HepG2 (cell line): ENCODE data around the gene PEPD. TPM values are rescaled to one million over a fixed set of nuclear protein-coding genes. Genes with fewer than 3 reads are reported as not detected.

Experiments
- ATF2 ChIP-seq: sonication (generic); formaldehyde crosslinking; IDR thresholded peaks from 2 replicates; pipeline ENCODE4 v1.4.0; 2020; ENCODE audit warnings: missing genetic modification reagents
- CENPX ChIP-seq: sonication (generic); formaldehyde crosslinking; IDR thresholded peaks from 2 replicates; pipeline ENCODE4 v1.9.0; 2021; ENCODE audit warnings: mild to moderate bottlenecking, missing genetic modification reagents, moderate library complexity
- ELF4 ChIP-seq: sonication (generic); formaldehyde crosslinking; IDR thresholded peaks from 2 replicates; pipeline ENCODE4 v1.5.0; 2020; ENCODE audit warnings: missing genetic modification reagents, mild to moderate bottlenecking, moderate library complexity, borderline replicate concordance
- HNF4A ChIP-seq: sonication (generic); formaldehyde crosslinking; IDR thresholded peaks from 2 replicates; pipeline ENCODE4 v1.4.0; 2020; ENCODE audit warnings: missing genetic modification reagents
- HNF4G ChIP-seq, 2 experiments: sonication (generic) in 1 of 2; formaldehyde crosslinking in 1 of 2; IDR thresholded peaks; 2 replicates each; pipeline versions ENCODE4 v1.4.0 to v1.6.1; 2011 to 2020; ENCODE audit warnings: borderline replicate concordance in 2 of 2, low read depth in 2 of 2, mild to moderate bottlenecking in 2 of 2, low read length in 1 of 2, missing genetic modification reagents in 1 of 2, moderate library complexity in 1 of 2
- KLF15 ChIP-seq: sonication (generic); formaldehyde crosslinking; IDR thresholded peaks from 2 replicates; pipeline ENCODE4 v1.8.1; 2023; ENCODE audit warnings: borderline replicate concordance, mild to moderate bottlenecking, inconsistent platforms, missing genetic modification reagents, mixed read lengths
- KLF9 ChIP-seq: IDR thresholded peaks from 2 replicates; pipeline ENCODE4 v1.6.1; 2016; ENCODE audit warnings: low read depth
- KMT2A ChIP-seq: sonication (generic); formaldehyde crosslinking; IDR thresholded peaks from 2 replicates; pipeline ENCODE4 v1.4.0; 2020; ENCODE audit warnings: missing genetic modification reagents
- MIER3 ChIP-seq: IDR thresholded peaks from 2 replicates; pipeline ENCODE4 v1.6.1; 2016; ENCODE audit warnings: missing compliant biosample characterization, borderline replicate concordance
- MTF1 ChIP-seq: sonication (generic); formaldehyde crosslinking; IDR thresholded peaks from 2 replicates; pipeline ENCODE4 v1.5.0; 2020; ENCODE audit warnings: missing genetic modification reagents
- RARA ChIP-seq: IDR thresholded peaks from 2 replicates; pipeline ENCODE4 v1.6.1; 2016; ENCODE audit warnings: missing genetic modification reagents, missing compliant biosample characterization
- SETDB1 ChIP-seq: sonication (generic); formaldehyde crosslinking; IDR thresholded peaks from 2 replicates; pipeline ENCODE4 v1.5.1; 2020; ENCODE audit warnings: missing genetic modification reagents, mild to moderate bottlenecking, borderline replicate concordance
- TBP ChIP-seq: sonication (generic); formaldehyde crosslinking; IDR thresholded peaks from 2 replicates; pipeline ENCODE4 v1.5.0; 2020; ENCODE audit warnings: missing genetic modification reagents
- ZNF549 ChIP-seq: sonication (generic); formaldehyde crosslinking; IDR thresholded peaks from 2 replicates; pipeline ENCODE4 v1.5.0; 2020; ENCODE audit warnings: missing genetic modification reagents
- ZNF570 ChIP-seq: sonication (generic); formaldehyde crosslinking; IDR thresholded peaks from 2 replicates; pipeline ENCODE4 v1.4.0; 2020; ENCODE audit warnings: mild to moderate bottlenecking, missing genetic modification reagents, borderline replicate concordance
- ZNF589 ChIP-seq: sonication (generic); formaldehyde crosslinking; conservative IDR thresholded peaks from 2 replicates; pipeline ENCODE4 v1.8.0; 2022; ENCODE audit warnings: mild to moderate bottlenecking, moderate library complexity, missing genetic modification reagents
- ZNF609 ChIP-seq: sonication (generic); formaldehyde crosslinking; IDR thresholded peaks from 2 replicates; pipeline ENCODE4 v1.4.0; 2020; ENCODE audit warnings: mild to moderate bottlenecking, missing genetic modification reagents, borderline replicate concordance
- ZNF770 ChIP-seq: sonication (generic); formaldehyde crosslinking; IDR thresholded peaks from 2 replicates; pipeline ENCODE4 v1.5.0; 2020; ENCODE audit warnings: mild to moderate bottlenecking, missing genetic modification reagents
- ZXDC ChIP-seq: sonication (generic); formaldehyde crosslinking; IDR thresholded peaks from 2 replicates; pipeline ENCODE4 v1.5.0; 2020; ENCODE audit warnings: mild to moderate bottlenecking, missing genetic modification reagents
- polyA plus RNA-seq, 8 experiments: library from polyadenylated mRNA; depleted of rRNA in 3 of 8; stranded (reverse) in 7 of 8; unstranded in 1 of 8; fragments of >200 nt; fragmentation: Illumina TruSeq in 4 of 8; extraction: Trizol in 4 of 8; gene quantifications; 2 replicates each; pipeline versions ENCODE4 v1.2.1 to v1.2.3, GENCODE V29; 2011 to 2016; ENCODE audit warnings: low read depth in 4 of 8, missing spikeins in 1 of 8, mixed read lengths in 1 of 8; ENCODE audit not compliant: insufficient read depth in 1 of 8
- total RNA-seq, 5 experiments: library from RNA; depleted of rRNA; stranded (reverse); fragments of >200 nt; fragmentation: Illumina TruSeq; extraction: Trizol; gene quantifications; 2 replicates each; pipeline ENCODE4 v1.2.3, GENCODE V29; 2016; ENCODE audit warnings: low read depth in 1 of 5

Gene PEPD
- total and polyA plus RNA-seq, 2 of the 13 experiments (the other 11 are each of a cell fraction or from before 2014, with no cell fraction given): 60.7 to 75.1 TPM

- TF ChIP-seq ZXDC (no peak), KMT2A (no peak), ZNF570 (no peak), RARA (CRISPR knock-in tag) (peak; percentile 72), HNF4A (CRISPR knock-in tag) (peak; percentile 86), ELF4 (no peak), ZNF609 (CRISPR knock-in tag) (no peak), ZNF549 (peak; percentile 93), MIER3 (CRISPR knock-in tag) (no peak), MTF1 (CRISPR knock-in tag) (no peak), ZNF770 (CRISPR knock-in tag) (no peak), HNF4G (IDR thresholded peaks at IDR 0.05; ENCODE audit: borderline replicate concordance, low read depth, low read length) (peak; percentile 92), HNF4G (CRISPR knock-in tag; IDR thresholded peaks at IDR 0.05; ENCODE audit: borderline replicate concordance, low read depth) (no peak), SETDB1 (no peak), ATF2 (CRISPR knock-in tag) (no peak), ZNF589 (CRISPR knock-in tag) (0 out of 2 replicates have a peak, but pooled peaks have one; percentile 17), CENPX (CRISPR knock-in tag) (no peak), TBP (CRISPR knock-in tag) (no peak), KLF15 (CRISPR knock-in tag) (no peak), KLF9 (CRISPR knock-in tag) (no peak)
These were observed 629 bp downstream of the PEPD start (continued) for GRCh38 chr19:33520844-33521479.
